Esophagus muscularis mucosa (tissue), 4 donors: ENCODE measurements around the gene NEK7.

Source experiments
- EP300 ChIP-seq: sonication (generic); formaldehyde crosslinking; IDR thresholded peaks from one replicate; pipeline ENCODE4 v1.6.1; 2017; ENCODE audit warnings: antibody characterized with exemption
- POLR2A ChIP-seq: fragments of 450-650 bp; IDR thresholded peaks from one replicate; pipeline ENCODE4 v1.6.1; 2017; ENCODE audit warnings: antibody characterized with exemption, moderate library complexity, mild to moderate bottlenecking, low read depth
- POLR2AphosphoS5 ChIP-seq, 2 donors: sonication (generic); formaldehyde crosslinking; IDR thresholded peaks; one replicate each; pipeline ENCODE4 v1.6.1; 2017; ENCODE audit warnings: antibody characterized with exemption in 2 of 2
- TF ChIP-seq, protein P1 (sequence below), 3 experiments: fragments of 200-600 bp in 2 of 3; fragments of 450-650 bp in 1 of 3; sonication (generic) in 2 of 3; IDR thresholded peaks; one replicate each; pipeline ENCODE4 v1.5.1; 2017 to 2019; ENCODE audit warnings: antibody characterized with exemption in 3 of 3, mild to moderate bottlenecking in 2 of 3, moderate library complexity in 1 of 3

DNA sequence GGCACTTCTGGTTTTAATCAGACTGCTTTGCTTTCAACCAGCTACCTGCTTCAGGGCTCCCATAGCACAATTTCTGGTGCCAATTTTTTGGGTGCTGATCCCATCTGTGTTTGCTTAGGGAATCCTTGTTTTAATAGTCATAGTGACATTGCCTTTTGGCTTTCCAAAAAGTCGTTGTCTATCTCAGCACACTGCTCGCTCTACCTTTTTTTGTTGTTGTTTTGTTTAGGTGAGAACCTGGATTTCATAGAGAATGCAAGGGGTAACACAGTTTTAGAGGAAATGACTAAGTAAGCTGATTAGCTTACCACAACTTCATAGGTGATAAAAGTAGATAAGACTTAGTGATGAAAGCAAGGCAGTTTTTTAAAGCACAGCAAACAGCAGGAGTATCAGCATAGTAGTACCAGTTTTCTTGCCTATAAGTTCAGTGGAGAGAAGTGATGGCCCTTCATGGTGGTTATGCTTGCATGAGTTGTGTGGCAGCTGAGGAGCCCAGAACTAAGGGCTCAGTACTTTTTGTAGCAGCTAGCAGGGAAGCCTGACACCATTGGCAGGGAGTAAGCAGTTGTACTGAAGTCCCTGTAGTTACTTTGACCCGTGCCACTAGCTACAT is 31.3 kb downstream of the NEK7 start:
- TF ChIP-seq, protein P1, sequence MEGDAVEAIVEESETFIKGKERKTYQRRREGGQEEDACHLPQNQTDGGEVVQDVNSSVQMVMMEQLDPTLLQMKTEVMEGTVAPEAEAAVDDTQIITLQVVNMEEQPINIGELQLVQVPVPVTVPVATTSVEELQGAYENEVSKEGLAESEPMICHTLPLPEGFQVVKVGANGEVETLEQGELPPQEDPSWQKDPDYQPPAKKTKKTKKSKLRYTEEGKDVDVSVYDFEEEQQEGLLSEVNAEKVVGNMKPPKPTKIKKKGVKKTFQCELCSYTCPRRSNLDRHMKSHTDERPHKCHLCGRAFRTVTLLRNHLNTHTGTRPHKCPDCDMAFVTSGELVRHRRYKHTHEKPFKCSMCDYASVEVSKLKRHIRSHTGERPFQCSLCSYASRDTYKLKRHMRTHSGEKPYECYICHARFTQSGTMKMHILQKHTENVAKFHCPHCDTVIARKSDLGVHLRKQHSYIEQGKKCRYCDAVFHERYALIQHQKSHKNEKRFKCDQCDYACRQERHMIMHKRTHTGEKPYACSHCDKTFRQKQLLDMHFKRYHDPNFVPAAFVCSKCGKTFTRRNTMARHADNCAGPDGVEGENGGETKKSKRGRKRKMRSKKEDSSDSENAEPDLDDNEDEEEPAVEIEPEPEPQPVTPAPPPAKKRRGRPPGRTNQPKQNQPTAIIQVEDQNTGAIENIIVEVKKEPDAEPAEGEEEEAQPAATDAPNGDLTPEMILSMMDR (IDR thresholded peaks at IDR 0.05): no peak
- TF ChIP-seq POLR2AphosphoS5 (IDR thresholded peaks at IDR 0.05): no peak
- no peak for TF ChIP-seq POLR2A
- TF ChIP-seq EP300: no peak
